Activated T-cell treated with anti-CD3 and anti-CD28 coated beads for 48 hours (primary cell): ENCODE results near the gene NSD1.
"Not testable (repeated sequence)": the region's sequence is repeated elsewhere in the genome, so short reads cannot be mapped to it uniquely, and the experiment has no call there.

Experiments used
- DNase-seq: peaks from one replicate; pipeline ENCODE4 v3.0.0-alpha.2; 2020; ENCODE audit warnings: low read depth

The NSD1 gene

DNA sequence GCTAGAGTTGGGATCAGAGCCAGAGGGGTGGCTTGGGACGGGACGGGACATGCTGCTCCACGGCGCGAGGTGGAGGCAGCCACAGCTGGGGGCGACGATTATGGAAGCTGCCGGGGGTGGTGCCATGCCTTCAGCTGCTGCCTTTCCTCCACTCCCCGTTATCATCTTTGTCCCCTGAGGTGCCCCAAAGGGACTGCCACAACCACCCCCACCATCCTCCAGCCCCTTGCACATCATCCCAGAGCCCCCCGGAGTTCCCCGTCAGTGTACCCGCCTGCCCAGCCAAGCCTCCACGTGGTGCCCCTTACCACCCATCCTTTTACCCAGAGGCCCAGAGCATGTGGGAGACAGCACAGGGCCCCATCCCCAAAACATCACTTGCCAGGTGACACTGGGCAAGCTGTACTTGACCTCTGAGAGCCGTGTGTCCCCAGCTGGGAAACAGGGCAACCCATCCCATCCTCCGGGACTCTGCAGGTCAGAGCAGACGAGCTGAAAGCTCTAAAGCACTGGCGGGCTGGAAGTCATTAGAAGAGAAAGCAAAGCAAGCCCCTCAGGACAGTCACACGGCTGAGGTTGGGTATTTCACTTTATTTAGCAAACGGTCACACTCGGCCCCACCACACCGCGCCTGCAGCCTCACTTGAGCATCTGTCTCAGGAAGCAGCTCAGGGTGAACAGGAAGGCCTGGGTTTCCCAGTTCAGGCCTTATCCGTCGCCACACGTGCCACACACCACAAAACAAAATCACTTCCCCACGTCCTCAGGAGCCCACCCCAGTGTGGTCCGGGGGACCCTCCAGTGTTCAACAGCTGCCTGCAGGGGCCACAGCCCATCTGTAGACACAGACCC is 197.6 kb downstream of the NSD1 start:
- no peak for DNase-seq

GRCh38 chr5:177332031-177332895 is 198.7 kb downstream of the NSD1 start:
- no peak for DNase-seq

DNA sequence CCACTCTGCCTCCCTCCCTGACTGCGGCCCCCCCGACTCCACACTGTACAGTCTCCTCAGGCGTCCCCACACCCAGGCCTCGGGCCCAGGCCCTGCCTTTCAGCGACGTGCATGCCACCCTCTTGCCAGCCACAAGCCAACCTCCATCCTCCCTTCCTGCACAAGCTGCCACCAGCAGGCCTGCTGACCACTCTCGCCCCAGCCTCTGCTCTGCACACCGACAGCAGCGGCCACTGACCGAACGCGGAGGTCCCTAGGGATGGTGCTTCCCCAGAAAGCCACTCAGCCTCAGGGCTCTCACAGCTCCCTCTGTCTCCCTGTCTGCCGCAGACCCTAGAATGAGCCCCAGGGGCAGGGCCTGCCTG is 199.3 kb downstream of the NSD1 start:
- no peak for DNase-seq

- no peak for DNase-seq
Observed at GRCh38 chr5:177333420-177334154, 200.0 kb downstream of the NSD1 start.

GRCh38 chr5:177334155-177334551 is 200.6 kb downstream of the NSD1 start:
- DNase-seq = no peak

- DNase-seq = no peak
Observed at GRCh38 chr5:177334781-177335700, 201.5 kb downstream of the NSD1 start.

DNA sequence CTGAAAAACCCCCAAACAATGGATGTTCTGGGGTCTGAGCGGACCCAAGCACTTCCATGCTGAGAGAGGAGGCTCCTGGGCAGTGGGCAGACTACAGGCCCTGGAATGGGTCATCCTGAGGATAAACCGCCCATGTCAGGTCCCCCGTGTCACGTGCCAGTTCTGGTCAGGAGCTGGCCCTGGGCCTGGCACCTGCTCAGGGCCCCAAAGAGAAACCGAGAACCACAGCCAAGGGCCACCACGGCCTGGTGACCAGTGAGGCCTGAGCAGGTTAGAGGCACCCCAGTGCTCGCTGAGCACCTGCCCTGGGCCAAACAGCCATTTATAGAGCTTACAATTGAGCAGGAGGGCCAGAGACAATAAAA is 202.1 kb downstream of the NSD1 start:
- no peak for DNase-seq

DNA sequence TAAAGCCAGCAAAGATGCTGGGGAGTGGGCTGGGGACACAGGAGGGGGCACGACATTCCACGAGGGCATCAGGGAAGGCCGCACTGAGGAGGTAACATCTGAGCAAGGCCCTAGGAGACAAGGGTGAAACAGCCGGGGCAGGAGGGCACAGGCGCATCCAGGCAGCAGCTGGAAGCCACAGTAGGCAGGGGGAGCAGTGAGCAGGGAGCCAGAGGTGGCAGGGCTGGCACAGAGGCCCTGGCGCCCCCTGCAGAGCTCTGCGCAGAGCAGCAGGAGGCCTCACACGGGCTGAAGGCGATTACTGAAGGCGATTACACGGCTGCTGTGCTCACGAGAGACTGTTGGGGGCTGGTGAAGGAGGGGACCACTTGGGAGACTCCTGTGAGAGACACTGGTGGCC is 202.5 kb downstream of the NSD1 start:
- DNase-seq = peak; percentile 51

DNA sequence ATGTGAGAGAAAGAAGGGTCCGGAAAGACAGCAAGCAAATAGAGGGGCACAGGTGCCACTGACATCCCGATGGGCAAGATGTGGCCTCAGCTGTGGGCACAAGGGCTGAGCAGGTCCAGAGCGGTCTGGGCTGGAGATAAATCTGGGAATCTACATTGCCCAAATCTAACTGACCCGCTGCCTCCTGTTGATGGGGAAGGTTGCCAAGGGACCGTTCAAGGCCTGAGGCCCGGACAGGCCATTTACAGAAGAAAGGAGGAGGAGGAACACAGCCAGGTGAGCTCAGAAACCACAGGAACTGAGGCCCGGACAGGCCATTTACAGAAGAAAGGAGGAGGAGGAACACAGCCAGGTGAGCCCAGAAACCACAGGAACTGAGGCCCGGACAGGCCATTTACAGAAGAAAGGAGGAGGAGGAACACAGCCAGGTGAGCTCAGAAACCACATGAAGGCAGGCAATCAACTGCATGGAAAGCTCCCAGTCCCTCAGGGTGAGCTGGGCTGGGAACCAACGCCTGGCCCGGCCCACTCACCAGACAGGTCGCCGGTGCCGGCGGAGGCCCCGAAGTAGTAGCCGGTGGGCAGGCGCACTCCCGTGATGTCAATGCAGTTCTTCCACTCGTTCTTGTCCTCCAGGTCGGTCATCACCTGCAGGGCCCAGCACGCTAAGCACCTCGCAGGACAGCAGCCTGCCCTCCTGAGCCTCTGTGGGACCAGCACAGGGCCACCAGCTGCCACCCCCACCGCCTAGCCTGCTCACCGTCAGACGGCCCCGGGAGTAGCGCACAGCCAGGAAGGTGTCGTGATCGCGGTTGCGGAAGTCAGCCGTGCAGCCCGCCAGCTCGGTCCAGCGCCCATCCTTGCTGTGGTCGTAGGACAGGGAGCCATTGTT is 203.3 kb downstream of the NSD1 start:
- DNase-seq = no peak

- no peak for DNase-seq
Observed at GRCh38 chr5:177338251-177339106, 204.9 kb downstream of the NSD1 start.

GRCh38 chr5:177339107-177339638 is 205.6 kb downstream of the NSD1 start:
- DNase-seq = no peak

DNA sequence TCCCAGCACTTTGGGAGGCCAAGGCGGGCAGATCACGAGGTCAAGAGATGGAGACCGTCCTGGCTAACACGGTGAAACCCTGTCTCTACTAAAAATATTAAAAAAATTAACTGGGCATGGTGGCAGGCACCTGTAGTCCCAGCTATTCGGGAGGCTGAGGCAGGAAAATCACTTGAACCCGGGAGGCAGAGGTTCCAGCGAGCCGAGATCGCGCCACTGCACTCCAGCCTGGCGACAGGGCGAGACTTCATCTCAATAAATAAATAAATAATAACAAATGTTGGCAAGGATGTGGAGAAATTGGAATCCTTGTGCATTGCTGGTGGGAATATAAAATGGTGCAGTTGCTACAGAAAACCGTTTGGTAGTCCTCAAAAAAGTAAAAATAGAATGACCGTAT is 209.4 kb downstream of the NSD1 start:
- DNase-seq = not testable (repeated sequence)

DNA sequence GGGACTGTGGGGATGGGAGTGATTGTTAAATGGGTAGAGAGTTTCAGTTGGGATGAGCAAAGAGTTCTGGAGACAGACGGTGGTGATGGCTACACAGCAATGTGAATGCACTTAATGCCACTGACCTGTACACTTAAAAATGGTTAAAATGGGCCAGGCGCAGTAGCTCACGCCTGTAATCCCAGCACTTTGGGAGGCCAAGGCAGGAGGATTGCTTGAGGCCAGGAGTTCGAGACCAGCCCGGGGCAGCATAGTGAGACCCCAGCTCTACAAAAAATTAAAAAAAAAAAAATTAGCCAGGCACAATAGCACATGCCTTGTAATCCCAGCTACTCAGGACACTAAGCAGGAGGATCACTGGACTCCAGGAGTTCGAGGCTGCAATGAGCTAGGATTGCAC is 210.2 kb downstream of the NSD1 start:
- DNase-seq = no peak

DNA sequence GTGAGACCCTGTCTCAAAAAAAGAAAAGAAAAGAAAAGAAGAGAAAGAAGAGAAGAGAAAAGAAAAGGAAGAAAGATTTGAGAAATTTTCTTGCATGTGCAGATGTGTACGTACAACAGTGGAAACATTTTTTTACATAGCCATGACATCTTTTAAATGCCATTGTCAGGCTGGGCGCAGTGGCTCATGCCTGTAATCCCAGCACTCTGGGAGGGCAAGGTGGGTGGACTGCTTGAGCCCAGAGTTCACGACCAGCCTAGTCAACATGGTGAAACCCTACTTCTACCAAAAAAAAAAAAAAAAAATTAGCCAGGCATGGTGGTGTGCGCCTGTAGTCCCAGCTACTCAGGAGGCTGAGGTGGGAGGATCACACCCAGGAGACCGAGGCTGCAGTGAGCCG is 211.3 kb downstream of the NSD1 start:
- no peak for DNase-seq

DNA sequence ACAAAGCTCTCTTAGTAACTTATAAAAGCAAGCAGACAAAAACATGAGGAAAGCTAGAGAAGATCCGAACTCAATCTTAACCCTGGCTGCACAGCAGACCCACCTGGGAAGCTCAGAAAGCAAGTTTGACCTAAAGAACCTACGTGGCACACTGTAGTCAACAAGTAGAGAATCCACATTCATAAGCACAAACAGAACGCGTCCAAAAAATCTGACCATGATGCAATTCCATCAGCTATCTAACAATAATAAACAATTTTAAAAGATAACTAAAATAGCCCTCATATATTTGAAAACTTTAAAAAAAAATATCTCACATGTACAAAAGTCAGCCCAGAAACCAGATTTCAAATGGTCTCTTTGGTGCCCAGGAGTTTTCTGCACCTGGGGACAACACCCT is 213.2 kb downstream of the NSD1 start:
- no peak for DNase-seq

- DNase-seq = no peak
Observed at GRCh38 chr5:177347699-177348098, 214.1 kb downstream of the NSD1 start.

DNA sequence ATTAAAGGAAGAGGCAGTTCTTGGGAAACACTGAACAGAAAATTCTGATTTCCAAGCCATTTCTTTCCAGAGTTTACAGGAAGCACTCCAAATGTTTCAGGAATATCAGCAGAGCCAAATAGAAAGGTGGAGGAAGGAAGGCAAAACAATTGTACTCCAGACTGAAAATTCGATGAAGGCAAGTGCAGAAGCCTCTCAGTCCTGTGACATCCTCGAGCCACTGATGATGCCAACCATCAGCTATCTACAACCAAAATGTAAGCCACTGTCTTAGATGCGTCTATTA is 215.7 kb downstream of the NSD1 start:
- no peak for DNase-seq

DNA sequence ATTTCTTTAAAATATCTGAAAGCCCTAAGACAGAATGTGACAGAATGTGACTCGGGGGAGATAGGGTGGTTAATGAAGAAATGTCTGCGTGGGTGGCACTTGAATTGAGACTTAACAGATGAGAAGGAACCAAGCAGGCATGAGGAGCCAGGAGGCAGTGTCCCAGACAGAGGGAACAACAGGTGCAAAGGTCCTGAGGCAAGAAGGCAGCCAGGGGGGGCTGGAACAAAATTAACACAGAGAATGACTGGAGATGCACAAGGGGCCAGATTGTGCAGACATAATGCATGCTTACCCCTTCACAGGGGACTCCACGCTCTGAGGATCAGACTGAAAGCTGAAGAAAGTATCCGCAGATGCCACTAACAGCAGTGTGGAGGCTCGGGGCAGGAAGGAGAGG is 216.2 kb downstream of the NSD1 start:
- DNase-seq = no peak
